Trophoblast cell (in vitro differentiated cells and primary cell): Measurements from ENCODE around the gene GKN2.

Experiments
- DNase-seq, 2 donors: peaks; one replicate each; pipeline ENCODE4 v3.0.0-alpha.2; 2016
- H2AFZ ChIP-seq: 2 replicates; pipeline ENCODE4 v1.6.1; 2013; ENCODE audit warnings: low read length, moderate library complexity, mild to moderate bottlenecking; ENCODE audit not compliant: insufficient read depth, poor library complexity
- H2AK5ac ChIP-seq: 2 replicates; pipeline ENCODE4 v1.6.1; 2013; ENCODE audit warnings: mild to moderate bottlenecking, low read length
- H2BK120ac ChIP-seq: 2 replicates; pipeline ENCODE4 v1.6.1; 2013; ENCODE audit warnings: low read length, mild to moderate bottlenecking, moderate library complexity; ENCODE audit not compliant: insufficient read depth, poor library complexity
- H2BK12ac ChIP-seq: 2 replicates; pipeline ENCODE4 v1.6.1; 2013; ENCODE audit warnings: mild to moderate bottlenecking, low read length, moderate library complexity
- H2BK5ac ChIP-seq: 2 replicates; pipeline ENCODE4 v1.6.1; 2013; ENCODE audit warnings: low read length, low read depth, moderate library complexity, mild to moderate bottlenecking; ENCODE audit not compliant: poor library complexity
- H3K14ac ChIP-seq: 2 replicates; pipeline ENCODE4 v1.6.1; 2013; ENCODE audit warnings: mild to moderate bottlenecking, low read length
- H3K18ac ChIP-seq: 2 replicates; pipeline ENCODE4 v1.6.1; 2013; ENCODE audit warnings: mild to moderate bottlenecking, low read length
- H3K23ac ChIP-seq: 2 replicates; pipeline ENCODE4 v1.6.1; 2013; ENCODE audit warnings: low read length
- H3K27ac ChIP-seq: 2 replicates; pipeline ENCODE4 v1.5.1; 2013; ENCODE audit warnings: low read depth, mild to moderate bottlenecking, inconsistent platforms, low read length, moderate library complexity
- H3K27me3 ChIP-seq: 2 replicates; pipeline ENCODE4 v1.6.1; 2013; ENCODE audit warnings: inconsistent platforms, mild to moderate bottlenecking, low read length, moderate library complexity; ENCODE audit not compliant: insufficient read depth
- H3K36me3 ChIP-seq, 2 experiments: 1 replicate in 1 of 2; 2 replicates in 1 of 2; pipeline ENCODE4 v1.6.1; 2013; ENCODE audit warnings: low read length in 2 of 2, mild to moderate bottlenecking in 2 of 2, moderate library complexity in 1 of 2; ENCODE audit not compliant: insufficient read depth in 2 of 2, control insufficient read depth in 1 of 2
- H3K4ac ChIP-seq: 2 replicates; pipeline ENCODE4 v1.6.1; 2013; ENCODE audit warnings: low read depth, mild to moderate bottlenecking, low read length, moderate library complexity
- H3K4me1 ChIP-seq, 2 experiments: 1 replicate in 1 of 2; 2 replicates in 1 of 2; pipeline ENCODE4 v1.6.1; 2013; ENCODE audit warnings: low read length in 2 of 2, mild to moderate bottlenecking in 2 of 2, moderate library complexity in 1 of 2; ENCODE audit not compliant: insufficient read depth in 2 of 2, control insufficient read depth in 1 of 2
- H3K4me2 ChIP-seq: 2 replicates; pipeline ENCODE4 v1.6.1; 2013; ENCODE audit warnings: inconsistent platforms, mild to moderate bottlenecking, low read length, moderate library complexity
- H3K4me3 ChIP-seq: 2 replicates; pipeline ENCODE4 v1.5.1; 2013; ENCODE audit warnings: mild to moderate bottlenecking, low read depth, low read length, inconsistent platforms
- H3K79me1 ChIP-seq: one replicate; pipeline ENCODE4 v1.6.1; 2013; ENCODE audit warnings: low read length
- H3K79me2 ChIP-seq: 2 replicates; pipeline ENCODE4 v1.6.1; 2013; ENCODE audit warnings: low read length, mild to moderate bottlenecking; ENCODE audit not compliant: control insufficient read depth, insufficient read depth, poor library complexity
- H3K9ac ChIP-seq: 2 replicates; pipeline ENCODE4 v1.6.1; 2013; ENCODE audit warnings: mild to moderate bottlenecking, low read length
- H3K9me3 ChIP-seq: 2 replicates; pipeline ENCODE4 v1.6.1; 2013; ENCODE audit warnings: low read depth, mild to moderate bottlenecking, control low read depth, inconsistent platforms, low read length; ENCODE audit not compliant: insufficient read depth
- H4K12ac ChIP-seq: 2 replicates; pipeline ENCODE4 v1.6.1; 2013; ENCODE audit warnings: low read depth, mild to moderate bottlenecking, low read length, moderate library complexity
- H4K8ac ChIP-seq: 2 replicates; pipeline ENCODE4 v1.6.1; 2013; ENCODE audit warnings: low read depth, mild to moderate bottlenecking, low read length, moderate library complexity
- H4K91ac ChIP-seq: one replicate; pipeline ENCODE4 v1.6.1; 2013; ENCODE audit warnings: low read depth, mild to moderate bottlenecking, low read length, moderate library complexity
- WGBS: extraction: QIAGEN DNeasy Blood & Tissue Kit; methylation state at CpG from one replicate; pipeline ENCODE4 v1.1.7; 2013; ENCODE audit warnings: missing lambda C conversion rate; ENCODE audit not compliant: insufficient read length, insufficient coverage; ENCODE audit errors: extremely low coverage; 5-methylcytosine and 5-hydroxymethylcytosine counted together

Gene GKN2

GRCh38 chr2:68977453-68977852 lies 24.8 kb upstream of the GKN2 start:
- no peak for DNase-seq
- no peaks in the 10 kb centered on the region for H3K79me2 ChIP-seq
- no peak overlapping the region for H4K8ac ChIP-seq
- no peak overlapping the region for H2AK5ac ChIP-seq
- no peaks in the 10 kb centered on the region for H3K27me3 ChIP-seq
- H3K4me3 ChIP-seq, result no peak overlapping the region
- no peak overlapping the region for H3K27ac ChIP-seq
- no peak overlapping the region for H3K23ac ChIP-seq
- H4K12ac ChIP-seq, result no peak overlapping the region
- no peak overlapping the region for H3K18ac ChIP-seq
- no peaks in the 10 kb centered on the region for H3K9me3 ChIP-seq
- no peaks in the 10 kb centered on the region for H3K36me3 ChIP-seq
- H3K4me1 ChIP-seq, result no peaks in the 10 kb centered on the region
- no peak overlapping the region for H2BK5ac ChIP-seq
- no peak overlapping the region for H2AFZ ChIP-seq
- H3K9ac ChIP-seq, result no peak overlapping the region
- H4K91ac ChIP-seq, result no peak overlapping the region
- WGBS, result no CpG with 5 or more reads among the region's 4 CpGs
- no peak overlapping the region for H2BK120ac ChIP-seq
- H3K4me2 ChIP-seq, result no peak overlapping the region
- no peak overlapping the region for H3K4ac ChIP-seq
- no peaks in the 10 kb centered on the region for H3K79me1 ChIP-seq
- no peak overlapping the region for H2BK12ac ChIP-seq
- H3K14ac ChIP-seq, result no peak overlapping the region

DNA sequence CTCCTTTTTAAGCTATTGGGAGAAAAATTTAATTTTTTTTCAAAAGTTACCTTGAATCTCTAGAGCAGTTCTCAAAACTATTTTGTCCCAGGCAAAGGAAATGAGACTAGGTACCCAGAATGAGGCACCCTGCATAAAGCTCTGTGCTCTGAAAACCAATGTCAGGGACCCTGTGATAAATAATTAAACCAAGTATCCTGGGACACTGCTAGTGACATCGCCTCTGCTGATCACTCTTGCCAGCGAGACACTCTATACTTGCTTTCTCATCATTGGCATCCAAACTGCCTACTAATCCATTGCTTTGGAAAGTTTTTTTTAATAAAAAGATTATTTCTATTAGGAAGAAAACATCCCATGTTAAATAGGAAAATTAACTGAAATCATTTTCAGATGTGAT lies 23.2 kb upstream of the GKN2 start:
- Histone ChIP-seq H3K27me3 (no peaks in the 10 kb centered on the region), H2BK5ac (no peak overlapping the region), H3K79me1 (peaks cover 2% of the 10 kb centered on the region), H3K4me3 (no peak overlapping the region), H2BK120ac (no peak overlapping the region), H3K36me3 (no peaks in the 10 kb centered on the region), H3K79me2 (no peaks in the 10 kb centered on the region), H3K9me3 (no peaks in the 10 kb centered on the region), H4K91ac (no peak overlapping the region), H2BK12ac (no peak overlapping the region), H3K14ac (no peak overlapping the region), H2AFZ (no peak overlapping the region), H3K18ac (no peak overlapping the region), H3K4ac (no peak overlapping the region), H2AK5ac (no peak overlapping the region), H3K9ac (no peak overlapping the region), H3K27ac (no peak overlapping the region), H4K8ac (no peak overlapping the region), H3K4me2 (no peak overlapping the region), H3K4me1 (peaks cover 5 to 7% of the 10 kb centered on the region in 2 experiments), H4K12ac (no peak overlapping the region), H3K23ac (no peak overlapping the region)
- DNase-seq, result no peak
- WGBS, result no CpG with 5 or more reads among the region's 2 CpGs

GRCh38 chr2:68974946-68975665 lies 22.4 kb upstream of the GKN2 start:
- no peak overlapping the region for H4K8ac ChIP-seq
- H3K36me3 ChIP-seq, result no peaks in the 10 kb centered on the region
- H3K4ac ChIP-seq, result no peak overlapping the region
- no peak overlapping the region for H2BK12ac ChIP-seq
- no peak overlapping the region for H2AK5ac ChIP-seq
- no peak overlapping the region for H3K27ac ChIP-seq
- H4K91ac ChIP-seq, result no peak overlapping the region
- no peak for DNase-seq
- WGBS, result no CpG with 5 or more reads among the region's 9 CpGs
- H3K18ac ChIP-seq, result no peak overlapping the region
- H2BK5ac ChIP-seq, result no peak overlapping the region
- peaks cover 5 to 7% of the 10 kb centered on the region in 2 experiments for H3K4me1 ChIP-seq
- H3K4me3 ChIP-seq, result no peak overlapping the region
- H3K14ac ChIP-seq, result no peak overlapping the region
- no peak overlapping the region for H3K4me2 ChIP-seq
- no peak overlapping the region for H2AFZ ChIP-seq
- no peaks in the 10 kb centered on the region for H3K9me3 ChIP-seq
- H3K9ac ChIP-seq, result no peak overlapping the region
- no peak overlapping the region for H3K23ac ChIP-seq
- no peak overlapping the region for H2BK120ac ChIP-seq
- H3K79me1 ChIP-seq, result peaks cover 3% of the 10 kb centered on the region
- no peak overlapping the region for H4K12ac ChIP-seq
- no peaks in the 10 kb centered on the region for H3K79me2 ChIP-seq
- no peaks in the 10 kb centered on the region for H3K27me3 ChIP-seq

DNA sequence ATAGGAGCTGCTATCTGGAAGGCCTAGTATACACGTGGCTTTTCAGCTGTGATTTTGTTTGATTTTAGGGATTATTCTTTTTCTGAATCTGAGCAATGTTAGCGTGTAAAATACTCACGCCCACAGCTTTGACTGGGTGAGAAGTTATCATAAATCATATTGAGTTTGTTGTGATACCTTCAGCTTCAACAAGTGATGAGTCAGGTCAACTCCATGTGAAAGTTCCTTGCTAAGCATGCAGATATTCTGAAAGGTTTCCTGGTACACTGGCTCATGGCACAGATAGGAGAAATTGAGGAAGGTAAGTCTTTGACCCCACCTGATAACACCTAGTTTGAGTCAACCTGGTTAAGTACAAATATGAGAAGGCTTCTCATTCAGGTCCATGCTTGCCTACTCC lies 21.6 kb upstream of the GKN2 start, which contains the start of gene GKN1:
Gene GKN1 (plus strand): TSS at position 386 of the 400 bp plus-strand sequence. CDS start 42 bp downstream, outside the sequence.
- Histone ChIP-seq H3K23ac (no peak within 1 kb of the TSS), H3K4me3 (no peak within 1 kb of the TSS), H3K4me1 (peaks cover 5 to 7% of the 10 kb centered on the region in 2 experiments), H2AK5ac (no peak within 1 kb of the TSS), H3K79me1 (peaks cover 4% of the 10 kb centered on the region), H3K4ac (no peak within 1 kb of the TSS), H4K91ac (no peak within 1 kb of the TSS), H3K27ac (no peak within 1 kb of the TSS), H2AFZ (no peak within 1 kb of the TSS), H4K12ac (no peak within 1 kb of the TSS), H3K27me3 (no peaks in the 10 kb centered on the region), H3K18ac (no peak within 1 kb of the TSS), H2BK12ac (no peak within 1 kb of the TSS), H3K79me2 (no peaks in the 10 kb centered on the region), H2BK120ac (no peak within 1 kb of the TSS), H3K9me3 (no peaks in the 10 kb centered on the region), H2BK5ac (no peak within 1 kb of the TSS), H4K8ac (no peak within 1 kb of the TSS), H3K4me2 (no peak within 1 kb of the TSS), H3K9ac (no peak within 1 kb of the TSS), H3K14ac (no peak within 1 kb of the TSS), H3K36me3 (no peaks in the 10 kb centered on the region)
- WGBS, result no CpG with 5 or more reads among the region's 3 CpGs
- DNase-seq, result peak in 1 of 2 donors; percentile 34
